ENCODE data around the gene PTPRN2.

DNA sequence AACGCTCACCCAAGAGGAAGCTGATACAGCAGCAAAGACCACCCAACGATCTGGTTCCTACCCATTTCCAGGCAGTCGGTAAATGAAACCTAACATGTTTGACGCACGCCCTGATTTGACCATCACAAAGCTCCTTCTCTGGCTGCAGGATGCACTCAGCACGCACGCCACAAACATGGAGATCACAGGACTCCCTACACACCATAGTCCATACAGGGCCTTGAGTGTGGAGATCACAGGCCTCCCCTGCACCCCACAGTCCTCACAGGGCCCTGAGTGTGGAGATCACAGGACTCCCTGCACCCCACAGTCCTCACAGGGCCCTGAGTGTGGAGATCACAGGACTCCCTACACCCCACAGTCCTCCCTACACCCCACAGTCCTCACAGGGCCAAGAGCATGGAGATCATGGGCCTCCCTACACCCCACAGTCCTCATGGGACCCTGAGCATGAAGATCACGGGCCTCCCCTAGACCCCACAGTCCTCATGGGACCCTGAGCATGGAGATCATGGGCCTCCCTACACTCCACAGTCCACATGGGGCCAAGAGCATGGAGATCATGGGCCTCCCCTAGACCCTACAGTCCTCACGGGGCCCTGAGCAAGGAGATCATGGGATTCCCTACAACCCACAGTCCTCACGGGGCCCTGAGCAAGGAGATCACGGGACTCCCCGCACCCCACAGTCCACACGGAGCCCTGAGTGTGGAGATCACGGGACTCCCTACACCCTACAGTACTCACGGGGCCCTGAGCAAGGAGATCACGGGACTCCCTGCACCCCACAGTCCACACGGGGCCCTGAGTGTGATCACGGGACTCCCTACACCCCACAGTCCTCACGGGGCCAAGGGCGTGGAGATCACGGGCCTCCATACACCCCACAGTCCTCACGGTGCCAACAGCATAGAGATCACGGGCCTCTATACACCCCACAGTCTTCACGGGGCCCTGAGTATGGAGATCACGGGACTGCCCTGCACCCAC, 841.6 kb downstream of the PTPRN2 start:
- TF ChIP-seq, protein P1, sequence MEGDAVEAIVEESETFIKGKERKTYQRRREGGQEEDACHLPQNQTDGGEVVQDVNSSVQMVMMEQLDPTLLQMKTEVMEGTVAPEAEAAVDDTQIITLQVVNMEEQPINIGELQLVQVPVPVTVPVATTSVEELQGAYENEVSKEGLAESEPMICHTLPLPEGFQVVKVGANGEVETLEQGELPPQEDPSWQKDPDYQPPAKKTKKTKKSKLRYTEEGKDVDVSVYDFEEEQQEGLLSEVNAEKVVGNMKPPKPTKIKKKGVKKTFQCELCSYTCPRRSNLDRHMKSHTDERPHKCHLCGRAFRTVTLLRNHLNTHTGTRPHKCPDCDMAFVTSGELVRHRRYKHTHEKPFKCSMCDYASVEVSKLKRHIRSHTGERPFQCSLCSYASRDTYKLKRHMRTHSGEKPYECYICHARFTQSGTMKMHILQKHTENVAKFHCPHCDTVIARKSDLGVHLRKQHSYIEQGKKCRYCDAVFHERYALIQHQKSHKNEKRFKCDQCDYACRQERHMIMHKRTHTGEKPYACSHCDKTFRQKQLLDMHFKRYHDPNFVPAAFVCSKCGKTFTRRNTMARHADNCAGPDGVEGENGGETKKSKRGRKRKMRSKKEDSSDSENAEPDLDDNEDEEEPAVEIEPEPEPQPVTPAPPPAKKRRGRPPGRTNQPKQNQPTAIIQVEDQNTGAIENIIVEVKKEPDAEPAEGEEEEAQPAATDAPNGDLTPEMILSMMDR (IDR thresholded peaks at IDR 0.05) = no peak
- TF ChIP-seq POLR2AphosphoS5 (IDR thresholded peaks at IDR 0.05; ENCODE audit: low read depth, low read length) (no peak), TCF7L2 (IDR thresholded peaks at IDR 0.05; ENCODE audit: low read depth, low read length) (no peak), SIN3A (IDR thresholded peaks at IDR 0.05; ENCODE audit: borderline replicate concordance, insufficient read depth, low read depth, low read length) (no peak)
- TF ChIP-seq, protein P2, sequence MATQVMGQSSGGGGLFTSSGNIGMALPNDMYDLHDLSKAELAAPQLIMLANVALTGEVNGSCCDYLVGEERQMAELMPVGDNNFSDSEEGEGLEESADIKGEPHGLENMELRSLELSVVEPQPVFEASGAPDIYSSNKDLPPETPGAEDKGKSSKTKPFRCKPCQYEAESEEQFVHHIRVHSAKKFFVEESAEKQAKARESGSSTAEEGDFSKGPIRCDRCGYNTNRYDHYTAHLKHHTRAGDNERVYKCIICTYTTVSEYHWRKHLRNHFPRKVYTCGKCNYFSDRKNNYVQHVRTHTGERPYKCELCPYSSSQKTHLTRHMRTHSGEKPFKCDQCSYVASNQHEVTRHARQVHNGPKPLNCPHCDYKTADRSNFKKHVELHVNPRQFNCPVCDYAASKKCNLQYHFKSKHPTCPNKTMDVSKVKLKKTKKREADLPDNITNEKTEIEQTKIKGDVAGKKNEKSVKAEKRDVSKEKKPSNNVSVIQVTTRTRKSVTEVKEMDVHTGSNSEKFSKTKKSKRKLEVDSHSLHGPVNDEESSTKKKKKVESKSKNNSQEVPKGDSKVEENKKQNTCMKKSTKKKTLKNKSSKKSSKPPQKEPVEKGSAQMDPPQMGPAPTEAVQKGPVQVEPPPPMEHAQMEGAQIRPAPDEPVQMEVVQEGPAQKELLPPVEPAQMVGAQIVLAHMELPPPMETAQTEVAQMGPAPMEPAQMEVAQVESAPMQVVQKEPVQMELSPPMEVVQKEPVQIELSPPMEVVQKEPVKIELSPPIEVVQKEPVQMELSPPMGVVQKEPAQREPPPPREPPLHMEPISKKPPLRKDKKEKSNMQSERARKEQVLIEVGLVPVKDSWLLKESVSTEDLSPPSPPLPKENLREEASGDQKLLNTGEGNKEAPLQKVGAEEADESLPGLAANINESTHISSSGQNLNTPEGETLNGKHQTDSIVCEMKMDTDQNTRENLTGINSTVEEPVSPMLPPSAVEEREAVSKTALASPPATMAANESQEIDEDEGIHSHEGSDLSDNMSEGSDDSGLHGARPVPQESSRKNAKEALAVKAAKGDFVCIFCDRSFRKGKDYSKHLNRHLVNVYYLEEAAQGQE (IDR thresholded peaks at IDR 0.05; ENCODE audit: insufficient read depth in 1 of 2, low read depth in 2 of 2, low read length in 1 of 2) = no peak
